ENCODE measurements around the gene SLC26A11.
"Not testable (repeated sequence)": the region's sequence is repeated elsewhere in the genome, so short reads cannot be mapped to it uniquely, and the experiment has no call there.

SLC26A11 gene

DNA sequence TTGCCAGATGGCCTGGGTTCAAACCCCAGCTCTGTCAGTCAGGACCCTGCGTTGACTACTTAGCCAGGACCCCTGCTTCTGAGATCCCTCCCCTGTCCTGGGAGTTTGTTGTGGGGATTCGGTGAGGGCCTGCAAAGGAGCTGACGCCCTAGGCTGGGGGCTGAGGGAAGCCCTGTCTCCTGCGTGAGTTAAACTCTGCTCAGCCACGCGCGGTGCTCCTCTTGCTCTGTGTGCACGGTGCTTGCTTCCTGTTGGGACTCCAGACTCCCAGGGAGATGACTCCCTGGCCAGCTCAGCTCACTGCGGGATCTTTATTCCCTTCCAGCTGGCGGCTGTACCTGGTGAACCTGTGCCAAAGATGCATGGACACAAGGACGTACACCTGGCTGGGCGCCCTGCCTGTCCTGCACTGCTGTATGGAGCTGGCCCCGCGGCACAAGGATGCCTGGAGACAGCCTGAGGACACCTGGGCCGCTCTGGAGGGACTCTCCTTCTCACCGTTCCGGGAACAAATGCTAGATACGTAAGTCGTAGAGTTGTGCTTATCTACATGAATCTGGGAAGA is 77.9 kb downstream of the SLC26A11 start:
- peaks cover 4% of the 10 kb centered on the region for H3K79me1 ChIP-seq (replicated peaks; ENCODE audit: low read length, poor library complexity, severe bottlenecking)
- H2BK12ac ChIP-seq (ENCODE audit: low read length in 2 of 2): no peak overlapping the region
- H3K4ac ChIP-seq (ENCODE audit: low read depth in 1 of 2, low read length in 2 of 2): no peak overlapping the region
- WGBS: 99% methylated on average over 19 of the region's 19 CpGs
- no peak overlapping the region for H3K18ac ChIP-seq (ENCODE audit: low read depth in 1 of 2, low read length in 2 of 2)
- peak overlapping the region in 1 of 2 experiments; percentile 26 for H3K4me3 ChIP-seq (ENCODE audit: insufficient read depth in 1 of 2, low read depth in 1 of 2, low read length in 2 of 2)
- no peak overlapping the region for H2BK15ac ChIP-seq (ENCODE audit: low read depth, poor library complexity, severe bottlenecking)
- H3K27ac ChIP-seq (ENCODE audit: low read length, poor library complexity, severe bottlenecking): no peak overlapping the region
- no peaks in the 10 kb centered on the region for H3K4me1 ChIP-seq (ENCODE audit: control insufficient read depth, insufficient read depth, low read depth, low read length)
- no peak overlapping the region for H2AFZ ChIP-seq (ENCODE audit: low read depth, low read length)
- H4K91ac ChIP-seq (ENCODE audit: low read length): no peak overlapping the region
- H3K23ac ChIP-seq (ENCODE audit: low read length in 2 of 2): no peak overlapping the region
- no peak overlapping the region for H4K8ac ChIP-seq (ENCODE audit: low read length)
- no peak overlapping the region for H3K14ac ChIP-seq (ENCODE audit: low read length in 2 of 2)
- no peak overlapping the region for H3K9ac ChIP-seq (ENCODE audit: low read length)
- no peak for DNase-seq
- H2BK5ac ChIP-seq (ENCODE audit: low read depth, low read length, poor library complexity, severe bottlenecking): no peak overlapping the region
- no peaks in the 10 kb centered on the region for H3K27me3 ChIP-seq (ENCODE audit: control insufficient read depth in 1 of 2, insufficient read depth in 1 of 2, low read length in 2 of 2)
- peaks cover 56 to 90% of the 10 kb centered on the region in 2 experiments for H3K36me3 ChIP-seq (ENCODE audit: control insufficient read depth in 1 of 2, insufficient read depth in 2 of 2, low read depth in 1 of 2, low read length in 2 of 2)
- H2AK5ac ChIP-seq (ENCODE audit: low read length, severe bottlenecking): no peak overlapping the region
- no peaks in the 10 kb centered on the region for H3K9me3 ChIP-seq (ENCODE audit: control insufficient read depth, low read length)
- H3K4me2 ChIP-seq (ENCODE audit: low read length, poor library complexity, severe bottlenecking): no peak overlapping the region
- H2BK120ac ChIP-seq (ENCODE audit: low read depth, low read length): no peak overlapping the region

DNA sequence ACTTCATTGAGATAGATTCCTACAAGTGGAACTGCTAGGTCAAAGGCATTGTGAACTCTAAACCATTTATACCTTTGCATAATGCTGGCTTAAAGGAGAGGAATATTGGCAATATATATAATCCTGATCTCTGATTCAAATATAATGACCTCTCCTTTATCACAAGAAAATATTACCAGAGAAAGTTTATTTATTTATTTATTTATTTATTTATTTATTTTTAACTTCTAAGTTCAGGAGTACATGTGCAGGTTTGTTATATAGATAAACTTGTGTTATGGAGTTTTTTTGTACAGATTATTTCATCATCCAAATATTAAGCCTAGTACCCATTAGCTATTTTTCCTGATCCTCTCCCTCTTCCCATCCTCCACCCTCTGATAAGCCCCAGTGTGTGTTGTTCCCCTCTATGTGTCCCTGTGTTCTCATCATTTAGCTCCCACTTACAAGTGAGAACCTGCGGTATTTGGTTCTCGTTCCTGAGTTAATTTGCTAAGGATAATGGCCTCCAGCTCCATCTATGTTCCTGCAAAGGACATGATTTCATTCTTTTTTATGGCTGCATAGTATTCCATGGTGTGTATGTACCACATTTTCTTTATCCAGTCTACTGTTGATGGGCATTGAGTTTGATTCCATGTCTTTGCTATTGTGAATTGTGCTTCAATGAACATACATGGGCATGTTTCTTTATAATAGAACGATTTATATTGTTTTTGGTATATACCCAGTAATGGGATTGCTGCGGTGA is 79.3 kb downstream of the SLC26A11 start:
- H3K9me3 ChIP-seq (ENCODE audit: control insufficient read depth, low read length); H3K4me2 ChIP-seq (ENCODE audit: low read length, poor library complexity, severe bottlenecking); H4K91ac ChIP-seq (ENCODE audit: low read length); H3K14ac ChIP-seq (ENCODE audit: low read length in 2 of 2); H3K4me3 ChIP-seq (ENCODE audit: insufficient read depth in 1 of 2, low read depth in 1 of 2, low read length in 2 of 2); H3K23ac ChIP-seq (ENCODE audit: low read length in 2 of 2); H3K18ac ChIP-seq (ENCODE audit: low read depth in 1 of 2, low read length in 2 of 2); DNase-seq; H3K27ac ChIP-seq (ENCODE audit: low read length, poor library complexity, severe bottlenecking); H2AK5ac ChIP-seq (ENCODE audit: low read length, severe bottlenecking); H3K4ac ChIP-seq (ENCODE audit: low read depth in 1 of 2, low read length in 2 of 2); H3K4me1 ChIP-seq (ENCODE audit: control insufficient read depth, insufficient read depth, low read depth, low read length); H3K79me1 ChIP-seq (replicated peaks; ENCODE audit: low read length, poor library complexity, severe bottlenecking); H2BK12ac ChIP-seq (ENCODE audit: low read length in 2 of 2); H2AFZ ChIP-seq (ENCODE audit: low read depth, low read length); H2BK5ac ChIP-seq (ENCODE audit: low read depth, low read length, poor library complexity, severe bottlenecking); H2BK15ac ChIP-seq (ENCODE audit: low read depth, poor library complexity, severe bottlenecking); H3K27me3 ChIP-seq (ENCODE audit: control insufficient read depth in 1 of 2, insufficient read depth in 1 of 2, low read length in 2 of 2); H4K8ac ChIP-seq (ENCODE audit: low read length); H3K9ac ChIP-seq (ENCODE audit: low read length); H2BK120ac ChIP-seq (ENCODE audit: low read depth, low read length): not testable (repeated sequence)
- H3K36me3 ChIP-seq (ENCODE audit: control insufficient read depth in 1 of 2, insufficient read depth in 2 of 2, low read depth in 1 of 2, low read length in 2 of 2): peaks cover 56 to 94% of the 10 kb centered on the region in 2 experiments
- 95% methylated on average over 2 of the region's 4 CpGs for WGBS

DNA sequence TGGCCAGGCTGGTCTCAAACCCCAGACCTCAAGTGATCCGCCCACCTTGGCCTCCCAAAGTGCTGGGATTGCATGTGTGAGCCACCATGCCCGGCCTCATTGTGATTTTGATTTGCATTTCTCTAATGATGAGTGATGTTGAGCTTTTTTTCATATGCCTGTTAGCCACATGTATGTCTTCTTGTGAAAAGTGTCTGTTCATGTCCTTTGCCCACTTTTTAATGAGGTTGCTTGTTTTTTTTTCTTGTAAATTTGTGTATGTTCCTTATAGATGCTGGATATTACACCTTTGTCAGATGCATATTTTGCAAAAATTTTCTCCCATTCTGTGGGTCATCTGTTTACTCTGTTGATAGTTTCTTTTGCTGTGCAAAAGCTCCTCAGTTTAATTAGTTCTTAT is 80.5 kb downstream of the SLC26A11 start:
- not testable (repeated sequence) for H3K9ac ChIP-seq (ENCODE audit: low read length); H4K91ac ChIP-seq (ENCODE audit: low read length)

More for the DNA sequence above, 80.5 kb downstream of the SLC26A11 start:
- not testable (repeated sequence) for H3K23ac ChIP-seq (ENCODE audit: low read length in 2 of 2); H3K4me3 ChIP-seq (ENCODE audit: insufficient read depth in 1 of 2, low read depth in 1 of 2, low read length in 2 of 2); H3K4me2 ChIP-seq (ENCODE audit: low read length, poor library complexity, severe bottlenecking); H3K4me1 ChIP-seq (ENCODE audit: control insufficient read depth, insufficient read depth, low read depth, low read length); H2BK12ac ChIP-seq (ENCODE audit: low read length in 2 of 2); H2BK120ac ChIP-seq (ENCODE audit: low read depth, low read length); H3K14ac ChIP-seq (ENCODE audit: low read length in 2 of 2); H4K8ac ChIP-seq (ENCODE audit: low read length); H3K18ac ChIP-seq (ENCODE audit: low read depth in 1 of 2, low read length in 2 of 2); H3K27me3 ChIP-seq (ENCODE audit: control insufficient read depth in 1 of 2, insufficient read depth in 1 of 2, low read length in 2 of 2); H2AK5ac ChIP-seq (ENCODE audit: low read length, severe bottlenecking); H3K79me1 ChIP-seq (replicated peaks; ENCODE audit: low read length, poor library complexity, severe bottlenecking); DNase-seq; H3K9me3 ChIP-seq (ENCODE audit: control insufficient read depth, low read length); H2AFZ ChIP-seq (ENCODE audit: low read depth, low read length); H3K27ac ChIP-seq (ENCODE audit: low read length, poor library complexity, severe bottlenecking); H2BK5ac ChIP-seq (ENCODE audit: low read depth, low read length, poor library complexity, severe bottlenecking); H3K4ac ChIP-seq (ENCODE audit: low read depth in 1 of 2, low read length in 2 of 2); H2BK15ac ChIP-seq (ENCODE audit: low read depth, poor library complexity, severe bottlenecking)
- H3K36me3 ChIP-seq (ENCODE audit: control insufficient read depth in 1 of 2, insufficient read depth in 2 of 2, low read depth in 1 of 2, low read length in 2 of 2): peaks cover 55 to 92% of the 10 kb centered on the region in 2 experiments
- WGBS: 100% methylated on average over 2 of the region's 2 CpGs
